Body of pancreas (tissue), 4 donors: ENCODE data around the gene RELN. TPM values are rescaled to one million over a fixed set of nuclear protein-coding genes. Genes with fewer than 3 reads are reported as not detected.

Source experiments
- ATAC-seq: fragments of 150-250 bp; one replicate; pipeline ENCODE4 v1.9.1; 2016
- DNase-seq, 4 donors: peaks; one replicate each; pipeline ENCODE4 v3.0.0-alpha.2; 2019
- H3K27ac ChIP-seq, 4 donors: fragments of 200-600 bp; sonication (generic); 1 replicate in 3 of 4; 2 replicates in 1 of 4; pipeline versions ENCODE4 v1.5.1 to v1.6.1; 2016 to 2019; ENCODE audit warnings: mild to moderate bottlenecking in 1 of 4, mixed read lengths in 1 of 4, moderate library complexity in 1 of 4
- H3K27me3 ChIP-seq, 2 donors: fragments of 200-600 bp; sonication (generic); one replicate each; pipeline ENCODE4 v1.6.0; 2016; ENCODE audit warnings: mild to moderate bottlenecking in 1 of 2
- H3K36me3 ChIP-seq, 2 donors: fragments of 200-600 bp; sonication (generic); replicated peaks in 1 of 2; 2 replicates each; pipeline ENCODE4 v1.5.1; 2016; ENCODE audit warnings: low read depth in 2 of 2; ENCODE audit not compliant: insufficient read depth in 1 of 2
- H3K4me1 ChIP-seq: fragments of 200-600 bp; sonication (generic); one replicate; pipeline ENCODE4 v1.6.0; 2016
- H3K4me3 ChIP-seq, 2 donors: fragments of 200-600 bp; sonication (generic); 1 replicate in 1 of 2; 2 replicates in 1 of 2; pipeline ENCODE4 v1.5.1; 2016 to 2019
- H3K9me3 ChIP-seq, 3 donors: fragments of 200-600 bp; sonication (generic); 1 replicate in 2 of 3; 2 replicates in 1 of 3; pipeline ENCODE4 v1.5.1; 2016
- CTCF ChIP-seq, 7 experiments: fragments of 450-650 bp in 4 of 7; fragments of 200-600 bp in 3 of 7; sonication (generic) in 3 of 7; IDR thresholded peaks; one replicate each; pipeline ENCODE4 v1.5.1; 2016 to 2019; ENCODE audit warnings: antibody characterized with exemption in 7 of 7
- POLR2A ChIP-seq, 3 donors: fragments of 450-650 bp; IDR thresholded peaks; one replicate each; pipeline ENCODE4 v1.6.1; 2016; ENCODE audit warnings: antibody characterized with exemption in 3 of 3, mild to moderate bottlenecking in 2 of 3
- WGBS, 2 donors: methylation state at CpG; one replicate each; pipeline ENCODE4 v1.1.5; 2017; 5-methylcytosine and 5-hydroxymethylcytosine counted together
- intact Hi-C: fragments of 100-400 bp; cut with DNase I; formaldehyde crosslinking; loops from one replicate; pipeline ENCODE4 v1.15.1; 2023
- total RNA-seq, 2 donors: library from RNA; depleted of rRNA; stranded (reverse); fragments of >200 nt; gene quantifications; one replicate each; pipeline ENCODE4 v1.1.0, GENCODE V29; 2016

RELN gene
- total RNA-seq, 2 donors from 2014 or later, result 0.33 to 3.9 TPM

DNA sequence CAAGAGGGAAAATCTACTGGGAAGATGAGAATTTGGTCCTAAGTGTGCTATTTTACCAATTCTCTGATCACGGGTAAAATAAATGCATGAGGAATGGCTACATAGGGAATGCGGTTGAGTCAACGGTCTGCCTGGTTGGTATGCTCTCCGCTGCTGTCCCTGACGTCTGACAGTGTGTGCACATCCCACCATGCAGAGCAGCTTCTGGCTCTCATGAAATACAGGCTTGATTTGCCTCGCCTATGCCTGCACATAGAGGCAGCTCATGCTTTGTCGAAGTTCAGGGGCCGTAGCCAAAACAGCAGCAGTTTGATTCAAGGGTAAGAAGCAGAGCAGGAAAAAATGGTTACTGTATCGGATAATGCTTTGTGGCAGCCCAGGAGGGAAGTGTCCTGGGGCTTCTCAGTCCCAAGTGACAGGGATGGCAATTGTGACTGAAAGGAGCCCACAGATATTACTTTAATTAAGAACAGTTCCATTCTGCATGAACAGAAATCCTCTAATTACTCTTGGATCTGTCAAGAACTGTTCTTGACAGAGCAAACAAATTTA lies 275.0 kb downstream of the RELN start:
- 71 to 78% methylated on average over 9 of the region's 9 CpGs for WGBS, 2 donors
- Histone ChIP-seq H3K9me3 (no peaks in the 10 kb centered on the region), H3K4me1 (no peaks in the 10 kb centered on the region), H3K27me3 (no peaks in the 10 kb centered on the region), H3K27ac (no peak overlapping the region), H3K4me3 (no peak overlapping the region), H3K36me3 (no peaks in the 10 kb centered on the region)
- ATAC-seq (no peak), DNase-seq (no peak)
- intact Hi-C loops, result no loop called here
- no peak for TF ChIP-seq POLR2A (IDR thresholded peaks at IDR 0.05)
- TF ChIP-seq CTCF (IDR thresholded peaks at IDR 0.05), result no peak

DNA sequence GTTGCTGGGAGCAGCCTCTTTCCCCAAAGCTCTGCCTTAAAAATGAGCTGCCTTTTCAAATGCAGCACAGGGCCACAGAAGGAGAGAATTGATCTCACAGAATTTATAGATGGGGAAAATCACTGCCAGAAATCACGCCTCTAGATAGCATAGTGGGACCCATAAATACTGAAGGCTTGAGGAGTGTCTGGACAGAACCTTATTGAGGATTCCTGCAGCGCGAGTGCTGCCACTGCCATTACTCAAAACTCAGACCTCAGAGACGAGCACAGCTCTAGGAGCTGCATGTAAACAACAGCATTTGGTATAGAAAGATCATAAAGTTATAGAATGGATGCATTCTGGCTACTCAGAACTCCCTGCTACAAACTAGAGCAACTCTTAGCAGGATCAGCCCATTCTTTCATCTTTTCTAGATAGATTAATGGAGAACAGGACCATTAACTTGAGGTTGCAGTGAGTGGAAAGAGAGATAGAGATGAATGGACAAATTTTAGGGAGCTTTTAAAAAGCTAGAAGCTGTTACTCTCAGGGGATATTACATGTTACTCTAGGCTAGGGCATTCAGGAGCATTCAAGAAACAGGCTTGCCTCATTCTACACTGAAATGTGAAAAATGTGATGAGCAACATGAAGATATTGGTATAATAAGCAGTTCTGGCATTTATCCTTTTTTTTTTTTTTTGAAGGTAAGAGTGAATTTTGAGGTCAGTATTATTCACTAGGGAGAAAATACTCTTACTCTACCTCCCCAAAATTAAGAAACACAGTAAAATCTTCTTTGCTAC lies 276.3 kb downstream of the RELN start:
- Histone ChIP-seq H3K27me3 (no peaks in the 10 kb centered on the region), H3K4me1 (no peaks in the 10 kb centered on the region), H3K4me3 (no peak overlapping the region), H3K9me3 (no peaks in the 10 kb centered on the region), H3K36me3 (no peaks in the 10 kb centered on the region), H3K27ac (no peak overlapping the region)
- DNase-seq (no peak), ATAC-seq (no peak)
- intact Hi-C loops, result no loop called here
- TF ChIP-seq POLR2A (IDR thresholded peaks at IDR 0.05), result no peak
- no peak for TF ChIP-seq CTCF (IDR thresholded peaks at IDR 0.05)
- 61 to 67% methylated on average over 4 of the region's 4 CpGs for WGBS, 2 donors

GRCh38 chr7:103711413-103711812 lies 278.0 kb downstream of the RELN start:
- DNase-seq, result no peak
- intact Hi-C loops, result no loop called here
- Histone ChIP-seq H3K9me3 (no peaks in the 10 kb centered on the region), H3K36me3 (no peaks in the 10 kb centered on the region), H3K27ac (no peak overlapping the region), H3K4me1 (no peaks in the 10 kb centered on the region), H3K4me3 (no peak overlapping the region), H3K27me3 (no peaks in the 10 kb centered on the region)
- ATAC-seq, result no peak
- WGBS, 2 donors, result 82 to 89% methylated on average over 4 of the region's 4 CpGs
- TF ChIP-seq CTCF (IDR thresholded peaks at IDR 0.05) (no peak), POLR2A (IDR thresholded peaks at IDR 0.05) (no peak)

- no peak for TF ChIP-seq CTCF (IDR thresholded peaks at IDR 0.05)
- no peak for TF ChIP-seq POLR2A (IDR thresholded peaks at IDR 0.05)
- DNase-seq, result no peak
- no peaks in the 10 kb centered on the region for H3K4me1 ChIP-seq
- no peaks in the 10 kb centered on the region for H3K27me3 ChIP-seq
- 40 to 53% methylated on average over 2 of the region's 2 CpGs for WGBS, 2 donors
- no peaks in the 10 kb centered on the region for H3K36me3 ChIP-seq
- no peak overlapping the region for H3K27ac ChIP-seq
- H3K9me3 ChIP-seq, result no peaks in the 10 kb centered on the region
- no peak overlapping the region for H3K4me3 ChIP-seq
- no peak for ATAC-seq
- intact Hi-C loops, result no loop called here
These were observed 279.2 kb downstream of the RELN start for GRCh38 chr7:103710247-103710646.

DNA sequence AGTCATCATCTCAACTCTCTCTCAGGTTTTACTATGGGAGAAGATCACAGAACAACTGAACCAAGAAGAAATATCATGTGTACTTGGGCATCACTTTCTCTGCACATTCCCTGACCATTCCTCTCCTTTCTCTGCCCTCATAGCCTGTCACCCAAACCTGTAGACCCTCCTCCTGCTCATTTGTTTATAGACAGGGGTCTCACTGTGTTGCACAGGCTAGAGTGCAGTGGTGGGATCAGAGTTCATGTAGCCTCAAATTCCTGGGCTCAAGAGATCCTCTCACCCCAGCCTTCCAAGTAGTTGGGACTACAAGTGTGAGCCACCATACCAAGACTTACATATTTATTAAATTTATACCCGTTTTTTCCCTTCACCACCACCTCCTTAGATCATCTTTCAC lies 282.7 kb downstream of the RELN start:
- H3K27ac ChIP-seq, result no peak overlapping the region
- H3K9me3 ChIP-seq, result no peaks in the 10 kb centered on the region
- TF ChIP-seq POLR2A (IDR thresholded peaks at IDR 0.05), result no peak
- TF ChIP-seq CTCF (IDR thresholded peaks at IDR 0.05), result no peak
- H3K27me3 ChIP-seq, result no peaks in the 10 kb centered on the region
- H3K36me3 ChIP-seq, result no peaks in the 10 kb centered on the region
- WGBS, 2 donors, result 48 to 49% methylated on average over 1 of the region's 1 CpG
- H3K4me1 ChIP-seq, result no peaks in the 10 kb centered on the region
- H3K4me3 ChIP-seq, result no peak overlapping the region
- no peak for DNase-seq
- intact Hi-C loops, result no loop called here
- ATAC-seq, result no peak
